K562 (cell line): ENCODE data around the gene ARHGAP22. TPM values are rescaled to one million over a fixed set of nuclear protein-coding genes. Genes with fewer than 3 reads are reported as not detected.
A peak's percentile ranks its signal among the peaks of the same experiment; 100 is the strongest.

ENCODE experiments used
- BRF1 ChIP-seq: IDR thresholded peaks from 3 replicates; pipeline ENCODE4 v1.6.1; 2011; ENCODE audit warnings: borderline replicate concordance, mild to moderate bottlenecking; ENCODE audit not compliant: insufficient read length; ENCODE audit errors: extremely low read depth
- CCAR2 ChIP-seq: fragments of 200-400 bp; formaldehyde crosslinking; IDR thresholded peaks from 2 replicates; pipeline ENCODE4 v1.6.1; 2017; ENCODE audit warnings: mild to moderate bottlenecking, low read depth, low read length
- CXXC5 ChIP-seq: fragments of 250-450 bp; sonication (Bioruptor Pico); IDR thresholded peaks from 2 replicates; pipeline ENCODE4 v1.8.0; 2022; ENCODE audit warnings: inconsistent platforms, mild to moderate bottlenecking, moderate library complexity
- EHMT2 ChIP-seq: fragments of 450-650 bp; IDR thresholded peaks from 2 replicates; pipeline ENCODE4 v1.6.1; 2018; ENCODE audit warnings: antibody characterized with exemption
- ELF1 ChIP-seq: fragments of 200-800 bp; sonication (Bioruptor generic); IDR thresholded peaks from 2 replicates; pipeline ENCODE4 v1.6.1; 2016; ENCODE audit warnings: missing genetic modification characterization, missing compliant biosample characterization
- ELF4 ChIP-seq: fragments of 450-650 bp; formaldehyde crosslinking; IDR thresholded peaks from 2 replicates; pipeline ENCODE4 v1.4.0; 2022; ENCODE audit warnings: missing genetic modification characterization
- FIP1L1 ChIP-seq: fragments of 200-400 bp; formaldehyde crosslinking; IDR thresholded peaks from 2 replicates; pipeline ENCODE4 v1.6.1; 2018; ENCODE audit warnings: mild to moderate bottlenecking, low read depth, low read length; ENCODE audit not compliant: poor library complexity, severe bottlenecking
- HCFC1 ChIP-seq: IDR thresholded peaks from 2 replicates; pipeline ENCODE4 v1.6.1; 2012; ENCODE audit warnings: low read depth, low read length, improper control_type of control experiment
- HDAC8 ChIP-seq: fragments of 450-650 bp; IDR thresholded peaks from 2 replicates; pipeline ENCODE4 v1.6.1; 2016; ENCODE audit warnings: mild to moderate bottlenecking, missing genetic modification characterization, moderate library complexity, missing compliant biosample characterization
- HNRNPUL1 ChIP-seq: fragments of 200-400 bp; formaldehyde crosslinking; IDR thresholded peaks from 2 replicates; pipeline ENCODE4 v1.6.1; 2017; ENCODE audit warnings: low read length
- ILF3 ChIP-seq: fragments of 450-650 bp; IDR thresholded peaks from 2 replicates; pipeline ENCODE4 v1.6.1; 2018; ENCODE audit warnings: antibody characterized with exemption, mild to moderate bottlenecking, moderate library complexity, borderline replicate concordance
- NFE2L1 ChIP-seq: fragments of 450-650 bp; IDR thresholded peaks from 2 replicates; pipeline ENCODE4 v1.6.1; 2016; ENCODE audit warnings: missing genetic modification characterization, low read depth, mild to moderate bottlenecking, missing compliant biosample characterization, moderate library complexity, borderline replicate concordance
- POLR2G ChIP-seq: fragments of 200-400 bp; formaldehyde crosslinking; IDR thresholded peaks from 2 replicates; pipeline ENCODE4 v1.6.1; 2017; ENCODE audit warnings: low read depth, mild to moderate bottlenecking, antibody characterized with exemption, low read length, moderate library complexity
- PTRF ChIP-seq: fragments of 450-650 bp; IDR thresholded peaks from 2 replicates; pipeline ENCODE4 v1.6.1; 2016; ENCODE audit warnings: mild to moderate bottlenecking, missing genetic modification characterization, missing compliant biosample characterization
- RBM34 ChIP-seq: fragments of 200-400 bp; formaldehyde crosslinking; IDR thresholded peaks from 2 replicates; pipeline ENCODE4 v1.6.1; 2018; ENCODE audit warnings: low read length, borderline replicate concordance; ENCODE audit not compliant: insufficient read depth
- SETDB1 ChIP-seq: IDR thresholded peaks from one replicate; pipeline ENCODE4 v1.6.1; 2012; ENCODE audit warnings: low read length, control low read depth, inconsistent platforms
- SIRT6 ChIP-seq: IDR thresholded peaks from one replicate; pipeline ENCODE4 v1.6.1; 2012; ENCODE audit warnings: low read depth, mild to moderate bottlenecking, control low read depth, inconsistent platforms, low read length, moderate library complexity
- STAT5A ChIP-seq: IDR thresholded peaks from 2 replicates; pipeline ENCODE4 v1.6.1; 2012; ENCODE audit warnings: low read length, inconsistent platforms, borderline replicate concordance
- TSC22D4 ChIP-seq: fragments of 450-650 bp; IDR thresholded peaks from 2 replicates; pipeline ENCODE4 v1.6.1; 2016; ENCODE audit warnings: missing genetic modification characterization, missing biosample characterization, control low read depth
- WHSC1 ChIP-seq: IDR thresholded peaks from one replicate; pipeline ENCODE4 v1.6.1; 2012; ENCODE audit warnings: low read length, control low read depth, inconsistent platforms
- ZFP36 ChIP-seq: fragments of 150-350 bp; IDR thresholded peaks from 2 replicates; pipeline ENCODE4 v1.6.1; 2018; ENCODE audit warnings: low read length, low read depth; ENCODE audit not compliant: partially characterized antibody
- ZNF124 ChIP-seq: sonication (generic); formaldehyde crosslinking; IDR thresholded peaks from 2 replicates; pipeline ENCODE4 v1.8.1; 2022; ENCODE audit warnings: missing genetic modification reagents
- ZNF197 ChIP-seq: fragments of 200-800 bp; sonication (Bioruptor generic); IDR thresholded peaks from 2 replicates; pipeline ENCODE4 v1.6.1; 2016; ENCODE audit warnings: low read depth, missing genetic modification characterization, missing compliant biosample characterization
- ZNF324 ChIP-seq: fragments of 250-450 bp; sonication (Bioruptor Pico); IDR thresholded peaks from 2 replicates; pipeline ENCODE4 v1.4.0; 2020; ENCODE audit warnings: mild to moderate bottlenecking
- ZNF445 ChIP-seq: fragments of 250-450 bp; sonication (Bioruptor Pico); IDR thresholded peaks from 2 replicates; pipeline ENCODE4 v1.4.0; 2020; ENCODE audit warnings: low read depth, mild to moderate bottlenecking, moderate library complexity
- ZSCAN32 ChIP-seq: fragments of 450-650 bp; formaldehyde crosslinking; IDR thresholded peaks from 2 replicates; pipeline ENCODE4 v1.4.0; 2020; ENCODE audit warnings: mild to moderate bottlenecking, moderate library complexity
- polyA plus RNA-seq, 8 experiments: library from polyadenylated mRNA; depleted of rRNA in 4 of 8; stranded (reverse) in 5 of 8; unstranded in 3 of 8; fragments of >200 nt; fragmentation: Nextera tagmentation in 2 of 8; fragmentation: Illumina TruSeq in 1 of 8; extraction: Ambion mirVana in 2 of 8; extraction: Trizol in 1 of 8; gene quantifications; 2 replicates each; pipeline versions ENCODE4 v1.2.1 to v1.2.3, GENCODE V29; 2011 to 2014; ENCODE audit warnings: inconsistent platforms in 1 of 8, missing spikeins in 1 of 8
- total RNA-seq, 7 experiments: library from RNA; depleted of rRNA in 6 of 7; stranded (reverse); fragments of >200 nt in 6 of 7; fragmentation: Illumina TruSeq in 2 of 7; extraction: Trizol in 2 of 7; gene quantifications; 2 replicates each; pipeline versions ENCODE4 v1.2.1 to v1.2.3, GENCODE V29; 2011 to 2021; ENCODE audit warnings: low replicate concordance in 1 of 7
- TF ChIP-seq, protein P1 (sequence below): fragments of 150-350 bp; IDR thresholded peaks from 2 replicates; pipeline ENCODE4 v1.6.1; 2014; ENCODE audit warnings: low read depth, mild to moderate bottlenecking, low read length, borderline replicate concordance

Gene ARHGAP22
- total and polyA plus RNA-seq, 9 of the 15 experiments (the other 6 are each of a cell fraction or from before 2014, with no cell fraction given) = 1.3 to 28.1 (median 12.7) TPM

DNA sequence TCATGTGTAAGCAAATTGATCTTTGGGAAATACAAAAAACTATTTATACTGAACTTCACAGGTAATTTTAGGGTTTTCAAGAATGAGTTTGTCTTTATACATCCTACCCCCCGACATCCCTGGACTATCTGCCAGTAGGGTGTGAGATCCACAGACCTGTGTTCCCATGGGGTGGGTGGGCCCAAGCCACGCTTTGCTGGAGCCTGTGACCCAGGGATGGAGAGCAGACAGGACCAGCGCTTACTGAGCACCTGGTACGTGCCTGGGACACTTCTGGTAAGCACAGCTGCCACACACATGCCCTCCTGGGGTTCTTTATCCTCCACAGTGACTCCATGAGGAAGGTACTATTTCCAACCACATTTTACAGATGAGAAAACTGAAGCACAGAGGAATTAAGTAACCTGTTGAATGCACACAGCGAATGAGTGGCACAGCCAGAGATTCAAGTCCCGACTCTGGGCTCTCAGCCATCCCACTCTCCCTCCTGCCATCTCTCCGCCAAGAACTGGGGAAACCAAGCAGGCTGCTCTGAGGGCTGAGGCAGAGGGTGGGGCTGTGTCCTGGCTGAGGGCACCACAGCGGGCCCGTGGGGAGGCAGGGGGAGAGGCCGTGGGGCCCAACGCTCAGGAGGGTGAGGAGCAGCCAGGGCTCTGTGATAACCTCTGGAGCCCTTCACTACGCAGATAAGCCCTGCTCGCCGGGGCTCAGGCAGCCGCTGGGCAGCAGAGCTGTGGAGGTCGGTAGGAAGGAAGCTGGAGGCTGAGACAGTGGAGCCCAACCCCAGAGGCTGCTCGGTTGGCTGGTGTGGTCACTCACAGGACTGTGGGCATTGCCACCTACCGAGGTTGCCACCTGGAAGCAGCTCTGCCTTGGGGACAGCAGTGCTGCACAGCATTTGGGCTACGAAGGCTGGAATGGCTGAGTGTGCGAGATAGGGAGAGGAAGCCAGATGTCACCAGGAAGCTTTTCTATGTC, 124.2 kb downstream of the ARHGAP22 start (continued):
- TF ChIP-seq ZNF445 (CRISPR knock-in tag) (no peak; the same call in 1 of the 2 replicates), HDAC8 (tag) (no peak), ELF1 (no peak), WHSC1 (peak; percentile 84), ZNF324 (CRISPR knock-in tag) (no peak; the same call in 1 of the 2 replicates), PTRF (no peak), HNRNPUL1 (no peak), ZNF197 (peak; percentile 42), POLR2G (peak; percentile 64), NFE2L1 (tag) (no peak), HCFC1 (no peak), BRF1 (no peak), SIRT6 (no peak), ILF3 (no peak), FIP1L1 (no peak), CXXC5 (CRISPR knock-in tag) (peak; percentile 88), EHMT2 (no peak), TSC22D4 (tag) (no peak), ZNF124 (no peak), RBM34 (no peak), SETDB1 (no peak), STAT5A (no peak), ZFP36 (no peak), ELF4 (CRISPR knock-in tag) (peak; percentile 39; the same call in 1 of the 2 replicates), CCAR2 (no peak), ZSCAN32 (CRISPR knock-in tag) (no peak)
- TF ChIP-seq, protein P1, sequence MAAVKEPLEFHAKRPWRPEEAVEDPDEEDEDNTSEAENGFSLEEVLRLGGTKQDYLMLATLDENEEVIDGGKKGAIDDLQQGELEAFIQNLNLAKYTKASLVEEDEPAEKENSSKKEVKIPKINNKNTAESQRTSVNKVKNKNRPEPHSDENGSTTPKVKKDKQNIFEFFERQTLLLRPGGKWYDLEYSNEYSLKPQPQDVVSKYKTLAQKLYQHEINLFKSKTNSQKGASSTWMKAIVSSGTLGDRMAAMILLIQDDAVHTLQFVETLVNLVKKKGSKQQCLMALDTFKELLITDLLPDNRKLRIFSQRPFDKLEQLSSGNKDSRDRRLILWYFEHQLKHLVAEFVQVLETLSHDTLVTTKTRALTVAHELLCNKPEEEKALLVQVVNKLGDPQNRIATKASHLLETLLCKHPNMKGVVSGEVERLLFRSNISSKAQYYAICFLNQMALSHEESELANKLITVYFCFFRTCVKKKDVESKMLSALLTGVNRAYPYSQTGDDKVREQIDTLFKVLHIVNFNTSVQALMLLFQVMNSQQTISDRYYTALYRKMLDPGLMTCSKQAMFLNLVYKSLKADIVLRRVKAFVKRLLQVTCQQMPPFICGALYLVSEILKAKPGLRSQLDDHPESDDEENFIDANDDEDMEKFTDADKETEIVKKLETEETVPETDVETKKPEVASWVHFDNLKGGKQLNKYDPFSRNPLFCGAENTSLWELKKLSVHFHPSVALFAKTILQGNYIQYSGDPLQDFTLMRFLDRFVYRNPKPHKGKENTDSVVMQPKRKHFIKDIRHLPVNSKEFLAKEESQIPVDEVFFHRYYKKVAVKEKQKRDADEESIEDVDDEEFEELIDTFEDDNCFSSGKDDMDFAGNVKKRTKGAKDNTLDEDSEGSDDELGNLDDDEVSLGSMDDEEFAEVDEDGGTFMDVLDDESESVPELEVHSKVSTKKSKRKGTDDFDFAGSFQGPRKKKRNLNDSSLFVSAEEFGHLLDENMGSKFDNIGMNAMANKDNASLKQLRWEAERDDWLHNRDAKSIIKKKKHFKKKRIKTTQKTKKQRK = no peak
